ENCODE measurements around the gene RNASE8. TPM values are rescaled to one million over a fixed set of nuclear protein-coding genes. Genes with fewer than 3 reads are reported as not detected.

Gene RNASE8
- total and polyA plus RNA-seq, 2 of the 4 experiments (the other 2 are of a cell fraction) = not detected

DNA sequence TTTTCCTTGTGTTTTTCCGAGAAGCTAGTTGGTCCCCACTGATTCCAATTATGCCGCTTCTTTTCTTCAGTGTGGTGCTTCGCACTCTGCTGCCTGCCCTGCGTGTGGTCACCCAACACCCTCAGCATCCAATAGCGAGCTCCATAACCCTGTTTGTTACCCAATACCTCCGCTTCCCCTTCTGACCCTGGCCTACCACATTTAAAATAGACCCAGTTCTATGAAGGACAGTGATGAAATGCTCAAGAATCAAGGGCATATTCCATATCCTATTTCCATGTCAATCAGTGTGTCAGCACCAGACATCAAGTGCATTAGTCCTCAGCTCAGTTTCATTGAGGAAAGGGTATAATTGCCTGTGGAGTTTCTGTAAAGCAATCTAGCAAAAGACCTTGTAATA lies 42.3 kb upstream of the RNASE8 start:
- H3K23ac ChIP-seq (ENCODE audit: low read depth, low read length) = no peak overlapping the region
- H2BK5ac ChIP-seq (ENCODE audit: low read depth, low read length, poor library complexity, severe bottlenecking) = no peak overlapping the region
- H4K20me1 ChIP-seq (ENCODE audit: insufficient read depth, low read length) = no peaks in the 10 kb centered on the region
- no peak overlapping the region for H2BK15ac ChIP-seq (ENCODE audit: low read depth, low read length)
- dilution Hi-C loops (cut with HindIII; ENCODE audit: low sequenced_read_pairs, unreplicated experiment) = no loop called here
- H2BK120ac ChIP-seq (ENCODE audit: low read depth, low read length) = no peak overlapping the region
- no peak overlapping the region for H4K91ac ChIP-seq (ENCODE audit: insufficient read depth, low read depth, low read length)
- WGBS, 2 experiments (ENCODE audit: extremely low coverage in 2 of 2, insufficient read length in 1 of 2) = 80% methylated on average over 3 of the region's 6 CpGs; no CpG with 5 or more reads in 1 of the 2 experiments
- ATAC-seq (ENCODE audit: low read depth) (no peak), DNase-seq (no peak)
- H3K4me2 ChIP-seq (ENCODE audit: low read depth, low read length) = no peak overlapping the region
- H3K14ac ChIP-seq (replicated peaks; ENCODE audit: low read depth, low read length) = no peak overlapping the region
- H4K5ac ChIP-seq (ENCODE audit: low read depth, low read length) = no peak overlapping the region
- no peak overlapping the region for H3K27ac ChIP-seq (ENCODE audit: insufficient read depth, low read length)
- in situ Hi-C loops (cut with MboI; ENCODE audit: low sequenced_read_pairs) = loop anchor here (5.0 kb wide), 1 partner anchor 87 kb away; the partner anchor contains the start of gene TMEM253
- peaks cover 25% of the 10 kb centered on the region for H3K27me3 ChIP-seq (ENCODE audit: control insufficient read depth, insufficient read depth, low read length)
- H3K18ac ChIP-seq (ENCODE audit: low read depth, low read length) = no peak overlapping the region
- POLR2A ChIA-PET (ENCODE audit: unreplicated experiment) = no interaction called here
- no peaks in the 10 kb centered on the region for H3K36me3 ChIP-seq (ENCODE audit: control insufficient read depth, insufficient read depth, low read length)
- no peaks in the 10 kb centered on the region for H3K9me1 ChIP-seq (ENCODE audit: insufficient read depth, low read length)
- no TSS peak for BruUV-seq (replicated peaks)
- H3K56ac ChIP-seq (ENCODE audit: extremely low read depth, insufficient read depth, low read length) = no peak overlapping the region
- no peak overlapping the region for H2AK5ac ChIP-seq (ENCODE audit: low read depth, low read length)
- no peak overlapping the region for H2AK9ac ChIP-seq (replicated peaks; ENCODE audit: low read depth, low read length, poor library complexity)
- H3K79me1 ChIP-seq (ENCODE audit: low read depth in 1 of 2, low read length in 2 of 2) = no peaks in the 10 kb centered on the region
- intact Hi-C loops (cut with micrococcal nuclease) = no loop called here
- no peak overlapping the region for H3K9ac ChIP-seq (ENCODE audit: low read depth, low read length)
- TF ChIP-seq CEBPB (IDR thresholded peaks at IDR 0.05; ENCODE audit: low read depth, low read length) = no peak
- no peak for TF ChIP-seq RAD21 (IDR thresholded peaks at IDR 0.05; ENCODE audit: low read length)
- TF ChIP-seq, protein P1, sequence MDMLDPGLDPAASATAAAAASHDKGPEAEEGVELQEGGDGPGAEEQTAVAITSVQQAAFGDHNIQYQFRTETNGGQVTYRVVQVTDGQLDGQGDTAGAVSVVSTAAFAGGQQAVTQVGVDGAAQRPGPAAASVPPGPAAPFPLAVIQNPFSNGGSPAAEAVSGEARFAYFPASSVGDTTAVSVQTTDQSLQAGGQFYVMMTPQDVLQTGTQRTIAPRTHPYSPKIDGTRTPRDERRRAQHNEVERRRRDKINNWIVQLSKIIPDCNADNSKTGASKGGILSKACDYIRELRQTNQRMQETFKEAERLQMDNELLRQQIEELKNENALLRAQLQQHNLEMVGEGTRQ (IDR thresholded peaks at IDR 0.05; ENCODE audit: low read depth, low read length) = no peak
- TF ChIP-seq FOS (IDR thresholded peaks at IDR 0.05; ENCODE audit: low read depth, low read length) = no peak
- TF ChIP-seq SMC3 (IDR thresholded peaks at IDR 0.05; ENCODE audit: low read depth, low read length) = no peak
- no peak for TF ChIP-seq RCOR1 (IDR thresholded peaks at IDR 0.05; ENCODE audit: insufficient replicate concordance, low read length)
- no peak for TF ChIP-seq POLR2A (IDR thresholded peaks at IDR 0.05; ENCODE audit: low read depth, low read length)
- no peak for TF ChIP-seq NFE2L2 (IDR thresholded peaks at IDR 0.05; ENCODE audit: low read depth, low read length)
- TF ChIP-seq, protein P2, sequence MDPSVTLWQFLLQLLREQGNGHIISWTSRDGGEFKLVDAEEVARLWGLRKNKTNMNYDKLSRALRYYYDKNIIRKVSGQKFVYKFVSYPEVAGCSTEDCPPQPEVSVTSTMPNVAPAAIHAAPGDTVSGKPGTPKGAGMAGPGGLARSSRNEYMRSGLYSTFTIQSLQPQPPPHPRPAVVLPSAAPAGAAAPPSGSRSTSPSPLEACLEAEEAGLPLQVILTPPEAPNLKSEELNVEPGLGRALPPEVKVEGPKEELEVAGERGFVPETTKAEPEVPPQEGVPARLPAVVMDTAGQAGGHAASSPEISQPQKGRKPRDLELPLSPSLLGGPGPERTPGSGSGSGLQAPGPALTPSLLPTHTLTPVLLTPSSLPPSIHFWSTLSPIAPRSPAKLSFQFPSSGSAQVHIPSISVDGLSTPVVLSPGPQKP (IDR thresholded peaks at IDR 0.05; ENCODE audit: borderline replicate concordance, low read depth, low read length) = no peak
- no peak for TF ChIP-seq RFX5 (IDR thresholded peaks at IDR 0.05; ENCODE audit: low read depth, low read length)
- TF ChIP-seq MXI1 (IDR thresholded peaks at IDR 0.05; ENCODE audit: borderline replicate concordance, low read depth, low read length) = no peak
- no peak for TF ChIP-seq MAFK (IDR thresholded peaks at IDR 0.05; ENCODE audit: low read depth, low read length)
- TF ChIP-seq, protein P3, sequence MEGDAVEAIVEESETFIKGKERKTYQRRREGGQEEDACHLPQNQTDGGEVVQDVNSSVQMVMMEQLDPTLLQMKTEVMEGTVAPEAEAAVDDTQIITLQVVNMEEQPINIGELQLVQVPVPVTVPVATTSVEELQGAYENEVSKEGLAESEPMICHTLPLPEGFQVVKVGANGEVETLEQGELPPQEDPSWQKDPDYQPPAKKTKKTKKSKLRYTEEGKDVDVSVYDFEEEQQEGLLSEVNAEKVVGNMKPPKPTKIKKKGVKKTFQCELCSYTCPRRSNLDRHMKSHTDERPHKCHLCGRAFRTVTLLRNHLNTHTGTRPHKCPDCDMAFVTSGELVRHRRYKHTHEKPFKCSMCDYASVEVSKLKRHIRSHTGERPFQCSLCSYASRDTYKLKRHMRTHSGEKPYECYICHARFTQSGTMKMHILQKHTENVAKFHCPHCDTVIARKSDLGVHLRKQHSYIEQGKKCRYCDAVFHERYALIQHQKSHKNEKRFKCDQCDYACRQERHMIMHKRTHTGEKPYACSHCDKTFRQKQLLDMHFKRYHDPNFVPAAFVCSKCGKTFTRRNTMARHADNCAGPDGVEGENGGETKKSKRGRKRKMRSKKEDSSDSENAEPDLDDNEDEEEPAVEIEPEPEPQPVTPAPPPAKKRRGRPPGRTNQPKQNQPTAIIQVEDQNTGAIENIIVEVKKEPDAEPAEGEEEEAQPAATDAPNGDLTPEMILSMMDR (conservative IDR thresholded peaks at IDR 0.05; ENCODE audit: low read depth, low read length) = no peak
- no peak for TF ChIP-seq MAZ (IDR thresholded peaks at IDR 0.05; ENCODE audit: borderline replicate concordance, low read depth, low read length)
- no peak for TF ChIP-seq CHD1 (IDR thresholded peaks at IDR 0.05; ENCODE audit: low read depth, low read length)
- TF ChIP-seq BHLHE40 (IDR thresholded peaks at IDR 0.05; ENCODE audit: low read depth, low read length) = no peak
- H3K9me3 ChIP-seq (ENCODE audit: control insufficient read depth, insufficient read depth, low read length) = no peaks in the 10 kb centered on the region
- no peaks in the 10 kb centered on the region for H3K4me1 ChIP-seq (ENCODE audit: control insufficient read depth, insufficient read depth, low read length)
- no peak overlapping the region for H2AFZ ChIP-seq (replicated peaks; ENCODE audit: low read length, poor library complexity)
- CTCF ChIA-PET = interaction anchor here (0.6 to 3.0 kb wide), 23 partner anchors 9 to 202 kb away, joined by 3 to 44 read pairs (median 6); partner anchors contain the start of genes NDRG2 and TMEM253
- H2BK20ac ChIP-seq (ENCODE audit: low read depth, low read length) = no peak overlapping the region
- H3K4me3 ChIP-seq (ENCODE audit: insufficient read depth, low read depth, low read length) = no peak overlapping the region
- no peak overlapping the region for H3K4ac ChIP-seq (ENCODE audit: low read depth, low read length)
- H4K8ac ChIP-seq (ENCODE audit: low read depth in 2 of 2, low read length in 2 of 2) = no peak overlapping the region
